H9 (cell line): ENCODE measurements around the gene POTEE. TPM values are rescaled to one million over a fixed set of nuclear protein-coding genes. Genes with fewer than 3 reads are reported as not detected.
"Not testable (repeated sequence)": the region's sequence is repeated elsewhere in the genome, so short reads cannot be mapped to it uniquely, and the experiment has no call there.

ENCODE experiments used
- DNase-seq: peaks from one replicate; pipeline ENCODE4 v3.0.0-alpha.2; 2017
- H2AFZ ChIP-seq: one replicate; pipeline ENCODE4 v1.6.1; 2013; ENCODE audit warnings: mild to moderate bottlenecking, low read length, control low read depth, moderate library complexity
- H2AK5ac ChIP-seq: 2 replicates; pipeline ENCODE4 v1.6.1; 2013; ENCODE audit warnings: low read length, control low read depth, mixed read lengths; ENCODE audit not compliant: insufficient read length
- H2BK120ac ChIP-seq: one replicate; pipeline ENCODE4 v1.6.1; 2013; ENCODE audit warnings: low read depth, mild to moderate bottlenecking, low read length, control low read depth, inconsistent platforms; ENCODE audit not compliant: poor library complexity, severe bottlenecking
- H2BK12ac ChIP-seq: 2 replicates; pipeline ENCODE4 v1.6.1; 2013; ENCODE audit warnings: low read length, control low read depth, mixed read lengths, low read depth; ENCODE audit not compliant: insufficient read length
- H2BK15ac ChIP-seq: 2 replicates; pipeline ENCODE4 v1.6.1; 2013; ENCODE audit warnings: low read depth, low read length, control low read depth
- H2BK20ac ChIP-seq: one replicate; pipeline ENCODE4 v1.6.1; 2013; ENCODE audit warnings: low read depth, mild to moderate bottlenecking, low read length, control low read depth, inconsistent platforms; ENCODE audit not compliant: poor library complexity, severe bottlenecking
- H2BK5ac ChIP-seq: 2 replicates; pipeline ENCODE4 v1.6.1; 2013; ENCODE audit warnings: low read length, control low read depth, mixed read lengths; ENCODE audit not compliant: insufficient read length
- H3K14ac ChIP-seq: 2 replicates; pipeline ENCODE4 v1.6.1; 2013; ENCODE audit warnings: low read length, control low read depth; ENCODE audit not compliant: insufficient read depth
- H3K18ac ChIP-seq: 2 replicates; pipeline ENCODE4 v1.6.1; 2013; ENCODE audit warnings: low read depth, mild to moderate bottlenecking, mixed read lengths, low read length, control low read depth; ENCODE audit not compliant: insufficient read length
- H3K23ac ChIP-seq: 2 replicates; pipeline ENCODE4 v1.6.1; 2013; ENCODE audit warnings: low read length, control low read depth, mixed read lengths, low read depth; ENCODE audit not compliant: insufficient read length
- H3K23me2 ChIP-seq: 2 replicates; pipeline ENCODE4 v1.6.1; 2013; ENCODE audit warnings: low read depth, mild to moderate bottlenecking, mixed read lengths, low read length, control low read depth; ENCODE audit not compliant: insufficient read length, poor library complexity, severe bottlenecking
- H3K27ac ChIP-seq: 2 replicates; pipeline ENCODE4 v1.5.1; 2013; ENCODE audit warnings: low read length, control low read depth, mixed read lengths, low read depth; ENCODE audit not compliant: insufficient read length
- H3K27me3 ChIP-seq: 2 replicates; pipeline ENCODE4 v1.6.1; 2013; ENCODE audit warnings: low read length, control low read depth, inconsistent platforms; ENCODE audit not compliant: insufficient read depth
- H3K4ac ChIP-seq: 2 replicates; pipeline ENCODE4 v1.6.1; 2013; ENCODE audit warnings: low read depth, mild to moderate bottlenecking, control low read depth, inconsistent platforms, low read length, moderate library complexity
- H3K4me1 ChIP-seq: 2 replicates; pipeline ENCODE4 v1.6.1; 2013; ENCODE audit warnings: low read length, control low read depth, inconsistent platforms; ENCODE audit not compliant: insufficient read depth
- H3K4me2 ChIP-seq: 2 replicates; pipeline ENCODE4 v1.6.1; 2013; ENCODE audit warnings: low read length, control low read depth, mixed read lengths; ENCODE audit not compliant: insufficient read length, insufficient read depth
- H3K56ac ChIP-seq: 2 replicates; pipeline ENCODE4 v1.6.1; 2013; ENCODE audit warnings: low read depth, mild to moderate bottlenecking, mixed read lengths, low read length, control low read depth; ENCODE audit not compliant: insufficient read length
- H3K79me1 ChIP-seq: 2 replicates; pipeline ENCODE4 v1.6.1; 2013; ENCODE audit warnings: low read depth, mild to moderate bottlenecking, moderate library complexity, low read length, control low read depth, inconsistent platforms; ENCODE audit not compliant: insufficient read depth, poor library complexity, severe bottlenecking
- H3K79me2 ChIP-seq: 2 replicates; pipeline ENCODE4 v1.6.1; 2013; ENCODE audit warnings: low read length, control low read depth, inconsistent platforms; ENCODE audit not compliant: insufficient read depth
- H3K9ac ChIP-seq: 2 replicates; pipeline ENCODE4 v1.6.1; 2013; ENCODE audit warnings: low read length, control low read depth, mixed read lengths; ENCODE audit not compliant: insufficient read length; ENCODE audit errors: extremely low read depth
- H3K9me3 ChIP-seq: one replicate; pipeline ENCODE4 v1.6.1; 2013; ENCODE audit warnings: low read depth, low read length, inconsistent platforms; ENCODE audit not compliant: control insufficient read depth
- H3T11ph ChIP-seq: one replicate; pipeline ENCODE4 v1.6.1; 2013; ENCODE audit warnings: mild to moderate bottlenecking, low read length, control low read depth, inconsistent platforms
- H4K20me1 ChIP-seq: one replicate; pipeline ENCODE4 v1.6.1; 2013; ENCODE audit not compliant: control insufficient read depth, insufficient read length, insufficient read depth
- H4K5ac ChIP-seq: 2 replicates; pipeline ENCODE4 v1.6.1; 2013; ENCODE audit warnings: low read depth, mild to moderate bottlenecking, mixed read lengths, low read length, control low read depth; ENCODE audit not compliant: insufficient read length
- H4K8ac ChIP-seq: replicated peaks from 2 replicates; pipeline ENCODE4 v1.6.1; 2013; ENCODE audit warnings: low read length, control low read depth, mixed read lengths, low read depth; ENCODE audit not compliant: insufficient read length
- H4K91ac ChIP-seq: 2 replicates; pipeline ENCODE4 v1.6.1; 2013; ENCODE audit warnings: low read depth, mild to moderate bottlenecking, moderate library complexity, mixed read lengths, low read length, control low read depth; ENCODE audit not compliant: insufficient read length
- H3K27ac Mint-ChIP-seq, 3 experiments: 2 replicates in 2 of 3; 3 replicates in 1 of 3; pipeline ENCODE4 v1.8.0; 2020 to 2021; ENCODE audit warnings: mixed read lengths in 3 of 3, mild to moderate bottlenecking in 1 of 3, moderate library complexity in 1 of 3
- H3K27me3 Mint-ChIP-seq: 2 replicates; pipeline ENCODE4 v1.8.0; 2021; ENCODE audit warnings: low read depth, mild to moderate bottlenecking, moderate library complexity, mixed read lengths
- H3K36me3 Mint-ChIP-seq, 3 experiments: 2 replicates in 2 of 3; 3 replicates in 1 of 3; pipeline ENCODE4 v1.8.0; 2020 to 2021; ENCODE audit warnings: low read depth in 3 of 3, mixed read lengths in 3 of 3; ENCODE audit not compliant: insufficient read depth in 1 of 3
- H3K4me1 Mint-ChIP-seq, 2 experiments: 2 replicates each; pipeline ENCODE4 v1.8.0; 2020; ENCODE audit warnings: mixed read lengths in 2 of 2
- H3K4me3 Mint-ChIP-seq, 2 experiments: 2 replicates in 1 of 2; 3 replicates in 1 of 2; pipeline ENCODE4 v1.8.0; 2020 to 2021; ENCODE audit warnings: mild to moderate bottlenecking in 2 of 2, mixed read lengths in 2 of 2, moderate library complexity in 1 of 2
- H3K9me3 Mint-ChIP-seq, 2 experiments: 2 replicates in 1 of 2; 3 replicates in 1 of 2; pipeline ENCODE4 v1.8.0; 2020; ENCODE audit warnings: mild to moderate bottlenecking in 2 of 2, mixed read lengths in 2 of 2, moderate library complexity in 1 of 2
- WGBS: extraction: QIAGEN DNeasy Blood & Tissue Kit; methylation state at CpG from one replicate; pipeline ENCODE4 v1.1.7; 2013; ENCODE audit warnings: missing lambda C conversion rate, low lambda C conversion rate, mixed read lengths; ENCODE audit not compliant: insufficient read length; ENCODE audit errors: extremely low coverage; 5-methylcytosine and 5-hydroxymethylcytosine counted together
- total RNA-seq: library from RNA; stranded (reverse); gene quantifications from 2 replicates; pipeline ENCODE4 v1.2.1, GENCODE V29; 2021
- TF ChIP-seq, protein P1 (sequence below): fragments of 200-600 bp; sonication (generic); conservative IDR thresholded peaks from 3 replicates; pipeline ENCODE4 v1.8.0; 2021; ENCODE audit warnings: antibody characterized with exemption, mild to moderate bottlenecking

The POTEE gene
- total RNA-seq, 1 experiment from 2014 or later, result 1.2 TPM

- no peak overlapping the region for H3K4ac ChIP-seq
- H2BK15ac ChIP-seq, result no peak overlapping the region
- H4K91ac ChIP-seq, result no peak overlapping the region
- no peak overlapping the region for H2BK5ac ChIP-seq
- H3K9ac ChIP-seq, result no peak overlapping the region
- H3K56ac ChIP-seq, result no peak overlapping the region
- H3K14ac ChIP-seq, result no peak overlapping the region
- Mint-ChIP-seq H3K27ac (no peak overlapping the region), H3K9me3 (no peaks in the 10 kb centered on the region), H3K4me1 (no peaks in the 10 kb centered on the region), H3K4me3 (no peak overlapping the region), H3K36me3 (no peaks in the 10 kb centered on the region; a peak in 1 of 7 replicates), H3K27me3 (no peaks in the 10 kb centered on the region)
- no peaks in the 10 kb centered on the region for H3K79me1 ChIP-seq
- H3K9me3 ChIP-seq, result no peaks in the 10 kb centered on the region
- no peak overlapping the region for H3K27ac ChIP-seq
- no peaks in the 10 kb centered on the region for H3K27me3 ChIP-seq
- H3K4me1 ChIP-seq, result no peaks in the 10 kb centered on the region
- WGBS, result no CpG with 5 or more reads among the region's 5 CpGs
- H3K23me2 ChIP-seq, result no peaks in the 10 kb centered on the region
- no peak overlapping the region for H3K18ac ChIP-seq
- H4K20me1 ChIP-seq, result no peaks in the 10 kb centered on the region
- H2BK120ac ChIP-seq, result no peak overlapping the region
- no peak overlapping the region for H3K4me2 ChIP-seq
- H2BK12ac ChIP-seq, result no peak overlapping the region
- no peak overlapping the region for H4K5ac ChIP-seq
- H3K79me2 ChIP-seq, result no peaks in the 10 kb centered on the region
- no peak overlapping the region for H4K8ac ChIP-seq
- H3K23ac ChIP-seq, result no peak overlapping the region
- H2AK5ac ChIP-seq, result no peak overlapping the region
- H3T11ph ChIP-seq, result no peak overlapping the region
- H2AFZ ChIP-seq, result no peak overlapping the region
- TF ChIP-seq, protein P1, sequence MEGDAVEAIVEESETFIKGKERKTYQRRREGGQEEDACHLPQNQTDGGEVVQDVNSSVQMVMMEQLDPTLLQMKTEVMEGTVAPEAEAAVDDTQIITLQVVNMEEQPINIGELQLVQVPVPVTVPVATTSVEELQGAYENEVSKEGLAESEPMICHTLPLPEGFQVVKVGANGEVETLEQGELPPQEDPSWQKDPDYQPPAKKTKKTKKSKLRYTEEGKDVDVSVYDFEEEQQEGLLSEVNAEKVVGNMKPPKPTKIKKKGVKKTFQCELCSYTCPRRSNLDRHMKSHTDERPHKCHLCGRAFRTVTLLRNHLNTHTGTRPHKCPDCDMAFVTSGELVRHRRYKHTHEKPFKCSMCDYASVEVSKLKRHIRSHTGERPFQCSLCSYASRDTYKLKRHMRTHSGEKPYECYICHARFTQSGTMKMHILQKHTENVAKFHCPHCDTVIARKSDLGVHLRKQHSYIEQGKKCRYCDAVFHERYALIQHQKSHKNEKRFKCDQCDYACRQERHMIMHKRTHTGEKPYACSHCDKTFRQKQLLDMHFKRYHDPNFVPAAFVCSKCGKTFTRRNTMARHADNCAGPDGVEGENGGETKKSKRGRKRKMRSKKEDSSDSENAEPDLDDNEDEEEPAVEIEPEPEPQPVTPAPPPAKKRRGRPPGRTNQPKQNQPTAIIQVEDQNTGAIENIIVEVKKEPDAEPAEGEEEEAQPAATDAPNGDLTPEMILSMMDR, result no peak
- no peak for DNase-seq
- no peak overlapping the region for H2BK20ac ChIP-seq
Measured at GRCh38 chr2:131168538-131168937, 40.8 kb upstream of the POTEE start.

DNA sequence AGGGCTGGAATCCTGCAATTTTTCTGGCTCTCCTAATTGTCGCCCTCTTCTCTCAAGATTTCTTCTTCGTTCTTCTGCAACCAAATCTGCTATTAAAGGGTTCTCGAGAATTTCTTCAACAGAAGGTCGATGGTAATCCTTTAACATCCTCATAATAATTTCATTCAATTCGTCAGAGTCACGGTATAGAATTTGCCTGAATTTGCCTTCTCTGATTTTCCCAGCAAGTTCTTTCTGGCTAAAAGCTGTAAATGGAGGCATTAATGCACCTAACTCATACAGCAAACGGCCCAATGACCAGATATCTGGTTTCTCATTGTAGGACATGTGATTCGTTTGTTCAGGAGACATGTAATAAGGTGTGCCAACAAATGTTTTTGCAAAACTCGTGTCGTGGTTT lies 31.3 kb upstream of the POTEE start:
- not testable (repeated sequence) for H2BK15ac ChIP-seq, H3K79me2 ChIP-seq, H2BK5ac ChIP-seq, H3K9me3 ChIP-seq, H3K9ac ChIP-seq, H2BK12ac ChIP-seq, H3K9me3 Mint-ChIP-seq, H3K18ac ChIP-seq, H2AK5ac ChIP-seq, H2BK20ac ChIP-seq, H4K8ac ChIP-seq, H4K20me1 ChIP-seq, H3K56ac ChIP-seq, H3K4me3 Mint-ChIP-seq, H3K4ac ChIP-seq, H4K91ac ChIP-seq, H3K27ac ChIP-seq, H3T11ph ChIP-seq, H2BK120ac ChIP-seq, H3K36me3 Mint-ChIP-seq, H3K4me1 ChIP-seq, H3K4me2 ChIP-seq, H3K23me2 ChIP-seq, H3K14ac ChIP-seq, H3K27ac Mint-ChIP-seq, H3K23ac ChIP-seq, H3K79me1 ChIP-seq, H3K4me1 Mint-ChIP-seq, H2AFZ ChIP-seq, H3K27me3 ChIP-seq, DNase-seq, H4K5ac ChIP-seq
- no CpG with 5 or more reads among the region's 10 CpGs for WGBS
- H3K27me3 Mint-ChIP-seq, result peaks cover 15% of the 10 kb centered on the region
